Stimulated activated CD4-positive, alpha-beta T cell treated with anti-CD3 and anti-CD28 coated beads, Interleukin-2, amount 100 ng/mL, for 48 hours (primary cell): Measurements from ENCODE around the gene DZIP1.

Source experiments
- DNase-seq, 2 donors: peaks; one replicate each; pipeline ENCODE4 v3.0.0-alpha.2; 2020

DZIP1 gene

GRCh38 chr13:95643571-95643935 is 953 bp downstream of the DZIP1 start:
- no peak for DNase-seq

- no peak for DNase-seq
These were observed 1.5 kb downstream of the DZIP1 start for GRCh38 chr13:95642999-95643398.

- no peak for DNase-seq
These were observed 2.4 kb downstream of the DZIP1 start for GRCh38 chr13:95642028-95642621.

DNA sequence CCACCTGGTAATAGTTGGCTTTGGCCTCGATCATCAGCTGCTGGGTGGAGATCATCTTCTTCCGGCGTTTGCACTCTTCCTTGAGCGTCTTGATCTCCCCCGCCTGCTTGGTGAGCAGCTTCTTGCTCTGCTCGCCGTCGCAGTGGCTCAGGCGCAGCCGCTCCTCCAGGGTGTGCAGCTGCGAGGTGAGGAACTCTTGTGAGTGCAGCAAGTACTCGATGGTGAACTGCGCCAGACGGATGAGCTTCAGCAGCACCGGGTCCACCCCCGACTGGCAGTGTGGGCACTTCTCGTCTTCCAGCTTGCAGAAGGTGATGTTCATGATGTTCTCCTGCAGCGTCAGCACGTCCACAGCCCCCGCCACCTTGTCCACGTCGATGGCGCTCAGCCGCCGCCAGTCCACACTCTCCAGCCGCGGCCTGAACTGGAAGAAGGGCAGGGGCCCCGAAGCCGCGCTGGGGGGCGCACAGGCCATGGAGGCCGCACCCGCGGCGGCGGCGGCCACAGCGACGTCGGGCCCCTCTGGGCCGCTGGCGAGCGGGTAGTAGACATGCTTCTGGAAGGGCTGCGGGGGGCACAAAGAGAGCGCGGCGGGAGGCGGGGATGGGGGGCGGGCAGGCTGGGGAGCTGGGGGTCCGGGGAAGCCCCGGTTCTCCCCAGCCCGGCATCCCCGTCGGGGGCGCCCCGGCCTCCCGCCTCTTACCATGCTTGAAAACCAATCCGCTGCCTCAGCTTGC is 3.0 kb downstream of the DZIP1 start:
- DNase-seq, result no peak

DNA sequence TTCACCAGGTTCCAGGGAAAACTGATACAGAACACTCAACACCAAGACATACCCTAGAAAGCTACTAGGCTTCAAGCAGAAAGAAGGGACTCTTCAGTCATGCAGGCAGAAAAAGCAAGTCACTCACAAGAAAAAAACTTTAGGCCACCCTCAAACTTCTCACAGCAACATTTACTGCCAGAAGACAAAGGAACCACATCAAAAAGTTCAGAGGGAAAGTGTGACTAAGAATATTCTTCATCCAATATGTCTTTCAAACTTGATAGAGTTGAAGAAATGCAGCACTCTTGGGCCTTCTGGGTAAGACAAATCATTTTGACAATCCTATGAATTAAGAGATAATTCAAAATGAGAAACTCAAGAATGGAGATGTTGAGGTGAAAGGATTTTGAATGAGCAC is 7.7 kb downstream of the DZIP1 start:
- no peak for DNase-seq

DNA sequence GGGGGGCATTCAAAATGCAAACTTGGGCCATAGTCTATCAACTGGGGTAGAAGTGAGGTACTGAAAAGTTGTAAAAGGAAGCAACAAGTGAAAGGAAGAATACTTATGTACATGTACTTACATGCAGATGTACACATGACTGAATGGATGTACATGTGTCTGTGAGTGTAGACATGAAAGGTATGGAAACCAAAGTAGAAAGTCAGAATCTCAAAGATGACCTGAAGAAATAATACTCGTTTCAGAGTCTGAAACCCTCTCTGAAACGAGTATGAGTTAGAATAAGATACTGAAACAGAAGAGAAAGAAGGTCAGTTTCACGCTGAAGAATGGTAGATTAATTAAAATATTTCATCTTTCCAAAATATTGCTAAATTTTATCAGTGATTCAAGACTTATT is 13.9 kb downstream of the DZIP1 start:
- no peak for DNase-seq

GRCh38 chr13:95629071-95629470 is 15.4 kb downstream of the DZIP1 start:
- no peak for DNase-seq

DNA sequence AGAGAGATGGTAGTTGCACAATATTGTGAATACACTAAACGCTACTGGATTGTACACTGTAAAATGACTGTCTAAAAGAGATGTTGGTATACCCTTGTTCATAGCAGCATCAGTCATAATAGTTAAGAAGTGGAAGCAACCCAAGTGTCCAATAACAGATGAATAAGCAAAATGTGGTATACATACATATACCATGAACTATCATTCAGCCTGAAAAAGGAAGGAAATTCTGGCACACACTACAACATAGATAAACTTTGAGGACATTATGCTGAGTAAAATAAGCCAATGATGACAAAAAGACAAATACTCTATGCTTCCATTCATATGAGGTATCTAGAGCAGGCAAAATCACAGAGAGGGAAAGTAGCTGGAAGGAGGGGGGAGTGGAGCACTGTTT is 16.0 kb downstream of the DZIP1 start:
- no peak for DNase-seq

DNA sequence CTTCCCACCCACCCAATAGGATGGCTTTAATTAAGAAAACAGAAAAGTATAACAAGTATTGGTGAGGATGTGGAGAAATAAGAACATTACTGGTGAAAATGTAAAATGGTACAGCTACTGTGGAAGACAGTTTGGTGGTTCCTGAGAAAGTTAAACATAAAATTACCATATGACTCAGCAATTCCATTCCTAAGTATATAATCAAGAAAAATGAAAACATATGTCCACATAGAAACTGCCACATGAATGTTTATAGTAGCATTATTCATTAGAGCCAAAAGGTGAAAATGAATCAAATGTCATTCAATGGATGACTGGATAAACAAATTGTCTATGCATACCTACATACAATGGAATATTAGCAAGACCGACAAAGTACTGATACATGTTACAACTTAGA is 16.9 kb downstream of the DZIP1 start:
- DNase-seq, result no peak

- no peak for DNase-seq
These were observed 17.7 kb downstream of the DZIP1 start for GRCh38 chr13:95626768-95627167.

DNA sequence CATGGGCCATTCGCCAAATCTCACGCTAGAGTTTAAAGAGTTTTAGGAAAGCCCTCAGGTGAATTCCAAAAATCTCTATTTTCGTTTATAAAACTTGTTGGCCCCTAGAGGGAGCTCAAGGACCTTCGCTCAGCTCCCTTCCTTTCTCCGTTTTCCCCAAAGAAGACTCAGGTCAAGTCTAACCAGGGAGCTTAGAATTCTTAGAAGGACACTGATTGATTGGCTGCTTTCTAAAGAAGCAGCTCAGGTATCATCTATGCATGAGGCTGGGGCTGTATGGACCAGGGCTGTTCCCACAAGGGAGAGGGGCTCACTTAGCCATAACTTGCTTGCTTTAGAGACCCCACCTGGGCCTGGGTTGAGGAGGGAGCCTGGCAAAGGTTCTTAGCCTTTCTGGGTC is 20.5 kb downstream of the DZIP1 start:
- DNase-seq, result peak; percentile 10 to 14

DNA sequence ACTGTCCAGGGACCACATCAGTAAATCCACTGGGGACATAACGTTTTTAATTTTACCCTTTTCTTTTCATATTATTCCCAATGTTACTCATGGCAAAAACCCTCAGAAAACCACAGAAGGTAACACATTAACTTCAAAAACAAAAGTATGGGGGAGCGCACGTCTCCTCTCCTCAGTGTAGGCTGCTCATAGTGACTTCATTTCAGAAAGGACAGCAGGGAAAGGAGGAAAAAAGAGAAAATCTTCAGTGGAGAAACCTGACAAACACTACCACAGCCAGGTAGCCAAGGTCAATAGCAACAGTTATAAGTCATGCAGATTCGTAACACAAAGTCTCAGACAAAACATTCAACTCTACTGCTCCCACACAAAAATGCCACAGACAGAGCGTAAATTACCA is 21.4 kb downstream of the DZIP1 start:
- DNase-seq, result no peak

DNA sequence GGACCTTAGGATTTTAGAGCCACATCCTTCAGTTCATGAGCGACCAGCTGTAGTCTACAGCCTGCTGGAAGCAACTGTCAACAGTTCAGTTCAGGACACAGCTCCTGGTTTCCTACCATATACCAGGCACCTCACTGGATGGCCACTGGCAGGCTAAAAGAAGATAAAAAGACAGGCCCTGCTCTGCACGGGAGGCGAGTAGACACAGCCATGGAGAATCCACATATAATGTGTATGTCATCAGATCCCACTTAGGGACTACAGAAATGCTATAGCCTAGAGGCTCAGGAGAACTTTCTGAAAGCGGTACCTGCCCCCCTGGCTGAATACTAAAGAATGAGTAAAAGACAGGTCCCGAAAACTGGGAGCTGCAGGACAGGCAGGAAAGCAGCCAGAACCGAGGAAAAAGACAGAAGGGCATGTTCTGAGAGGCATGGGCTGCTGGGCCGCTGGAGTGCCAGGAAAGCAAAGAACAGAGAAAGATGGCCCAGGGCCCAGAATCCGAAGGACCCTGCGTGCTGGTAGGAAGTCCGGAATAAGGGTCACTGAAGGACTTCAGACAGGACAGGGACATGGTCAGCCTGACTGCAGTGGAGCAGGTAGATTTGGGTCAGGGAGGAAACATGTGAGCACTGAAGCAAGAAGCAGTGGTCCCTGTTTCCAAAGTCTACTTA is 23.5 kb downstream of the DZIP1 start:
- no peak for DNase-seq

GRCh38 chr13:95620030-95620824 is 24.3 kb downstream of the DZIP1 start:
- DNase-seq, result no peak

- no peak for DNase-seq
These were observed 29.0 kb downstream of the DZIP1 start for GRCh38 chr13:95615539-95615938.

GRCh38 chr13:95614641-95615245 is 29.8 kb downstream of the DZIP1 start:
- DNase-seq, result no peak

DNA sequence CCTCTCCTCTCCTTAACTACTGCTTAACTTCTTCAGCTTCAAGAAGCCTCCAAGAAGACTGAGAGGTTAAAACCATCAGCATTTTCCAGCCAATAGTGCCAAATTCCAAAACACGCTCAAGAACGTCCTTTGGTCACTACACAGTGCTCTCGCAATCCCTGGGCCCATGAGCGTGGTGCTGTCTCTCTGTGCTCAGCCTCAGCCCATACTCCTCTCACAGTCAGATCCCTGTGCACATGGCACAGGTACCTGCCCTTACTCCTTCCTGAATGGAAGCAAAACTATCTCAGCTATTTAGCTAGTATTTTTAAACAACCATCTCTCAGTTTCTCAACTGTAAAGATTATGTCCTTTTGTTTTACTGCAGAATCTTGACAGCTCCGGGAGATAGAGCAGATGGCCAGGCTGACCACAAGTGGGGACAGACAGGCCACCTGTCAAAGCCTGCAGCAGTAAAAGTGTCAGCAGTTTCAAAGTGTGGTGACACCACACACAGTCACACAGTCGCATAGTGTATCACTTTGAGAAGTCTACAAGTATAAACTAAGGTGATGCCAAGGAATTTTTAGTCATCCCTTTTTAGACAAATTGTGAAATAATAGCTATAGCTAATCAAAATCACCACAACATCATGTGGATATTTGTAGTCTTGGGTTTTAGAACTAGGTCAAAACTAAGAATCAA is 35.7 kb downstream of the DZIP1 start:
- no peak for DNase-seq

DNA sequence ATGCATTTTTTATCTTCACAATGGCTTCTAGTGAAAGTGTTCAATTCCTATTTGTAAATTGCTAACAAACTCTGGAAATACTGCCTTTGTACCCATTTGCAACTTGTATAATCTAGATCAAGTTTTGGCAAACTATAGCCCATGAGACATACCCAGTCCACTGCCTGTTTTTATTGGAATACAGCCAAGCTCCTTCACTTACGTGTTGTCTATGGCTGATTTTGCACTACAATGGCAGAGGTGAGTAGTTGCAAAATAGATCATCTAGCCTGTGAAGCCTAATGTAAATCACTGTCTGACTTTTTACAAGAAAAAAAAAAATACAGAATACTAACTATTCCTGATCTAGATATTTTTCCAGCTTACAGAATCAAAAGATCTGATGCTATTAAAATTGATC is 37.1 kb downstream of the DZIP1 start:
- DNase-seq, result no peak

DNA sequence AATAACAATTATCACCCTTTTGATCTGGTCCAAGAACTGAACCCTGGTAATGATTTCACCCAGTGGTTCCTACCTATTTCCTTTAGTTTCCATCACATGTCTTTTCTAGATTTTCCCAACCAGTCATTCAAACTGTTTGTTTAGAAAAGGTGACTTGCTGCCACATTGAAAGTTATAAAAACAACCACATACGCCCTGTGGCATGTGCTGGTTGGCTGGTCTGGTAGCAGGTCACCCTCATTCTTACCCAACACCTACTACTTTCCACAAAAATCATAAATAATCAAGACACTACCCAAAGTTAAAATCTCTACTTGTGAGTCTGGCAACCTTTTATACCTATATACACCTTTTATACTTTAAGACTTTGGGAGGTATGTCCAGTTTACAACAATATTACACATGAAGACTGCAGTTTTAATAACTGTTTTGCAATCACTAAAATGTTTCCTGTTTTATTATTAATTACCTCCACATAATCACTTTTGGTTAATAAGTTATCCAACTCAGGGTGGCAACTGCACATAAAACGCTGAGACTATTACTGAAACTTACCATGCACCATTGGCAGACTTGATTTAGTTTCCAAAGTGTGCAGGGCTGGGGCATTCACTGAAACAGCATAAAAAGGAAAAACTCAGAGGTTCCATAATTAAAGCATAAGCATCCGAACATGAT is 38.9 kb downstream of the DZIP1 start:
- no peak for DNase-seq

- DNase-seq, result no peak
These were observed 40.0 kb downstream of the DZIP1 start for GRCh38 chr13:95604556-95604915.

DNA sequence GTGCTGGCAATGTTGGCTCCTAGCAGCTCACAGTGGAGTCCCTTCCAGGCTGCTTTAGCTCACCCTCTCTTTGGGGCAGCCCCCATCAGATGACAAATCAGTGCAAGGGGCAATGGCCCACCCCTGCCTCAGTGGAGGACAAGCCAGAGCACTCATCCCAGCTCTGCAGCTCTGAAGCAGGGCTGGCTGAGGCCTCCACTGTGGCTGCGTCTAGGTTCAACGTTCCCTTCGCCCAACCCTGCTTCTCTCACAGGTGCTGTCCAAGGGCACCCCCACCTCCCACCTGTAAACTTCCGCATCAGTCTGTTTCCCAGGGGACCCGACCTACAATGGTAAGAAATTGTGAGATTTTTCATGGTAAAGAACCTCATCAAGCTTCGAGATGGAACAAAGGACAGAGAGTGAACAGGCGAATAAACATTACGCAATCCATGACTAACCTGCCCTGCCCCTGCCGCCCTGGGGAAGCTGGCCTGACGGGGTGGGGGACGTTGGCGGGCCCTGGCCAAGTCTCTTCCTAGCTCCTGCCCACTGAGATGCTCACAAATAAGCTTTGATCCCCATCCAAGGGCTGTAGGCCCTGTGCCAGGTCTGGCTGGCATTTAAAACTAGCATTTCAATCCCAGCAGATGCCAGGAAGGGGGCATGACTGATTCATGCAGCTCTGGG is 40.5 kb downstream of the DZIP1 start:
- DNase-seq, result no peak

DNA sequence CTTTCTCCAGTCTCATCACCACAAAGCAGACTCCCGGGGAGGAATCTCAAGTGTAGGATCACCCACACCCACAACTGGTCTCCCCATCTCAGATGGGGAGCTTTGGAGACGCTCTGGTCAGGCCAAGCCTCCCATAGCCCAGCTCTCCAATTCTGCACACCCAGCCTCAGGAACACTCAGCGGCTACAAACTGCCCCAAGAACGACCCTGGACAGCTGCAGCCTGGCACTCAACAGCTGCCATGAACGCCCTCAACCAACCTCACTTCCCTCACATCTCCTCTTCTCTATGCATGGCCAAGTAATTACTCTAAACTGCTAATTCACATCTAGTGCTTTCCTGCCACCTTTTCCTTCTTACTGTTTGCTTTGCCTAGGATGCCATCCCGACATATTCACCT is 42.6 kb downstream of the DZIP1 start:
- DNase-seq, result no peak
